DMS79 treated with DMSO at 0.1 percent for 48 hours (cell line): ENCODE measurements around the gene CARS2.
"Not testable (repeated sequence)": the region's sequence is repeated elsewhere in the genome, so short reads cannot be mapped to it uniquely, and the experiment has no call there.

Experiments
- DNase-seq: peaks from one replicate; lab custom pipeline; 2025; lab: John Stamatoyannopoulos, UW

The CARS2 gene

GRCh38 chr13:110638257-110638656, 67.7 kb downstream of the CARS2 start:
- DNase-seq, result no peak

GRCh38 chr13:110637747-110638146, 68.2 kb downstream of the CARS2 start:
- DNase-seq, result no peak

- DNase-seq, result no peak
Measured at GRCh38 chr13:110637275-110637674, 68.6 kb downstream of the CARS2 start.

- DNase-seq, result no peak
Measured at GRCh38 chr13:110636701-110637201, 69.2 kb downstream of the CARS2 start.

GRCh38 chr13:110636053-110636475, 69.9 kb downstream of the CARS2 start:
- DNase-seq, result no peak

GRCh38 chr13:110635405-110636002, 70.4 kb downstream of the CARS2 start:
- DNase-seq, result no peak

- no peak for DNase-seq
Measured at GRCh38 chr13:110634558-110634957, 71.4 kb downstream of the CARS2 start.

- DNase-seq, result no peak
Measured at GRCh38 chr13:110633776-110634175, 72.1 kb downstream of the CARS2 start.

GRCh38 chr13:110632255-110632654, 73.7 kb downstream of the CARS2 start:
- DNase-seq, result not testable (repeated sequence)

- no peak for DNase-seq
Measured at GRCh38 chr13:110630566-110631119, 75.3 kb downstream of the CARS2 start.

GRCh38 chr13:110629735-110630134, 76.2 kb downstream of the CARS2 start:
- no peak for DNase-seq

- DNase-seq, result no peak
Measured at GRCh38 chr13:110628952-110629701, 76.8 kb downstream of the CARS2 start.

- no peak for DNase-seq
Measured at GRCh38 chr13:110628477-110628793, 77.5 kb downstream of the CARS2 start.

- DNase-seq, result no peak
Measured at GRCh38 chr13:110627761-110628476, 78.0 kb downstream of the CARS2 start.

GRCh38 chr13:110627351-110627750, 78.6 kb downstream of the CARS2 start:
- no peak for DNase-seq

- no peak for DNase-seq
Measured at GRCh38 chr13:110626521-110626920, 79.4 kb downstream of the CARS2 start.

- no peak for DNase-seq
Measured at GRCh38 chr13:110625771-110626321, 80.1 kb downstream of the CARS2 start.

GRCh38 chr13:110624766-110625756, 80.9 kb downstream of the CARS2 start:
- DNase-seq, result no peak

GRCh38 chr13:110620596-110620995, 85.3 kb downstream of the CARS2 start:
- no peak for DNase-seq

- no peak for DNase-seq
Measured at GRCh38 chr13:110618780-110619179, 87.1 kb downstream of the CARS2 start.

- no peak for DNase-seq
Measured at GRCh38 chr13:110618167-110618566, 87.7 kb downstream of the CARS2 start.
